Measurements from ENCODE around the gene PAQR8. TPM values are rescaled to one million over a fixed set of nuclear protein-coding genes. Genes with fewer than 3 reads are reported as not detected.

PAQR8 gene
- total RNA-seq, 4 donors from 2014 or later = 12.6 to 33.2 (median 22.3) TPM

- Histone ChIP-seq H3K36me3 (no peaks in the 10 kb centered on the region), H3K27me3 (no peaks in the 10 kb centered on the region), H3K9me3 (no peaks in the 10 kb centered on the region), H3K27ac (no peak overlapping the region), H3K4me1 (peaks cover 0 to 44% (median 18%) of the 10 kb centered on the region in 4 donors), H3K4me3 (no peak overlapping the region)
- no peak for TF ChIP-seq POLR2A (IDR thresholded peaks at IDR 0.05)
- TF ChIP-seq CTCF (IDR thresholded peaks at IDR 0.05) = no peak
- TF ChIP-seq EP300 (IDR thresholded peaks at IDR 0.05) = no peak
- WGBS, 2 donors = 70 to 88% methylated on average over 1 of the region's 1 CpG
- no peak for DNase-seq (ENCODE audit: low spot score in 2 of 2)
Observed at GRCh38 chr6:52392944-52393343, 31.0 kb downstream of the PAQR8 start.

DNA sequence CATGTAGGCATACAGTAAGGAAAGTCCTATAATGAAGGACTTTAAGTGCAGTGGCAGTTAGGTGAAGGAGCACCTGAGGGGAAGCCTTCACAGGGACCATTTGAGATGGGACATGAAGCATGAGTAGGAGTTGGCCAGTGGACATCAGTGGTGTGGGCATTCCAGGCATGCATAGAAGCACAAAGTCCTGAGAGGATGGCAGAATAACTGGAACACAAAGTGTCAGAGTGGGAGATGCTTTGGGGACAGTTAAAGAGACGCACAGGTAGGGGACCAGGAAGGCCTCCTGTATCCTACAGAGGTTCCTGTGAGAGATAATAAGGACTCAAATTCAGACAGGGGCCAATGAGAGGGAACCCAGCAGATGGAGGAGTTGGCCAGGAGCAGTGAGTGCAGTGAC lies 31.8 kb downstream of the PAQR8 start:
- no peaks in the 10 kb centered on the region for H3K36me3 ChIP-seq
- no peak overlapping the region for H3K27ac ChIP-seq
- H3K4me3 ChIP-seq = no peak overlapping the region
- no peaks in the 10 kb centered on the region for H3K27me3 ChIP-seq
- no peaks in the 10 kb centered on the region for H3K9me3 ChIP-seq
- TF ChIP-seq CTCF (IDR thresholded peaks at IDR 0.05) (no peak), EP300 (IDR thresholded peaks at IDR 0.05) (no peak), POLR2A (IDR thresholded peaks at IDR 0.05) (no peak)
- no peak for DNase-seq (ENCODE audit: low spot score in 2 of 2)
- 95 to 96% methylated on average over 1 of the region's 1 CpG for WGBS, 2 donors
- peaks cover 0 to 38% (median 18%) of the 10 kb centered on the region in 4 donors for H3K4me1 ChIP-seq

DNA sequence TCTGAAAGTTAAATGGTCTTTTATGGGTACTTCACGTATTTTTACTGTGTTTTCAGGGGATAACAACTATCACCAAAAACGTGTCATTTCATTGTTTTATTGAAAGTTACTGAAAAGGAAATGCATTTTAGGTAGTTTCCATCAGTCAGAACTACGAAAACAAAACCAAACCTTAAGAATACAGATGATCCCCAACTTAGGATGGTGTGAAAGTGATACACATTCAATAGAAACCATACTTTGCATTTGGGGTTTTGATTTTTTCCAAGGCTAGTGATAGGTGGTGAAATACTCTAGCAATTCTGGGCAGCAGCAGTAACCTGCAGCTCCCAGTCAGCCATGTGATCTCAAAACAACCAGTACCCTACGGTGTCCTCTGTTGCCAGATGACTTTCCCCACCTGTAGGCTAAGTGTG lies 32.3 kb downstream of the PAQR8 start:
- Histone ChIP-seq H3K27ac (no peak overlapping the region), H3K9me3 (no peaks in the 10 kb centered on the region), H3K27me3 (no peaks in the 10 kb centered on the region), H3K4me1 (peaks cover 0 to 38% (median 15%) of the 10 kb centered on the region in 4 donors), H3K36me3 (no peaks in the 10 kb centered on the region), H3K4me3 (no peak overlapping the region)
- WGBS, 2 donors = 81 to 86% methylated on average over 4 of the region's 4 CpGs
- TF ChIP-seq CTCF (IDR thresholded peaks at IDR 0.05) (no peak), EP300 (IDR thresholded peaks at IDR 0.05) (no peak), POLR2A (IDR thresholded peaks at IDR 0.05) (no peak)
- DNase-seq (ENCODE audit: low spot score in 2 of 2) = no peak

DNA sequence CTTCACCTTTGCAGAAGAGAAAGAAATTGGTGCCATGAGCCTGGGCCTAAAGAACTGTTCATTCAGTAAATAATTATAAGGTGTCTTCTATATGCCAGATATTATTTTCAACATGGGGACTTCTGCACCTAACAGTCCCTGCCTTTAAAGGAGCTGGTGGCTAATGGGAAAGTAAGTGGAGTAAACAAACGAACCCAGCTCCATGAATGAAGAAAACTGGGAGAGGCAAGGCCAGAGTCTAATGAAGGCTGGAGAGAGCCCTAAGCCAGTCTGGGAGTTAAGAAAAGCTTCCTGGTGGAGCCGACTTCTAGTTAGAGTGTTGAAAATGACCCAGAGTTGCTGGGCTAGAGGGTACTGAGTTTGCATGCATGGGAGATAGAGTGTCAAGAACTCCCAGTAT lies 34.0 kb downstream of the PAQR8 start:
- TF ChIP-seq EP300 (IDR thresholded peaks at IDR 0.05) = no peak
- no peak for TF ChIP-seq POLR2A (IDR thresholded peaks at IDR 0.05)
- TF ChIP-seq CTCF (IDR thresholded peaks at IDR 0.05) = no peak
- 75 to 85% methylated on average over 2 of the region's 2 CpGs for WGBS, 2 donors
- H3K27me3 ChIP-seq = no peaks in the 10 kb centered on the region
- no peaks in the 10 kb centered on the region for H3K36me3 ChIP-seq
- H3K27ac ChIP-seq = no peak overlapping the region
- H3K4me1 ChIP-seq = peaks cover 0 to 33% (median 3%) of the 10 kb centered on the region in 4 donors
- DNase-seq (ENCODE audit: low spot score in 2 of 2) = no peak
- no peaks in the 10 kb centered on the region for H3K9me3 ChIP-seq
- no peak overlapping the region for H3K4me3 ChIP-seq

GRCh38 chr6:52399511-52400312 lies 37.8 kb downstream of the PAQR8 start:
- H3K27me3 ChIP-seq = no peaks in the 10 kb centered on the region
- H3K27ac ChIP-seq = peak overlapping the region in 1 of 4 donors; percentile 20
- H3K4me1 ChIP-seq = peaks cover 0 to 26% (median 3%) of the 10 kb centered on the region in 4 donors
- DNase-seq (ENCODE audit: low spot score in 2 of 2) = peak in 1 of 2 donors; percentile 53
- H3K9me3 ChIP-seq = no peaks in the 10 kb centered on the region
- 31 to 33% methylated on average over 3 of the region's 3 CpGs for WGBS, 2 donors
- TF ChIP-seq EP300 (IDR thresholded peaks at IDR 0.05) (no peak), CTCF (IDR thresholded peaks at IDR 0.05) (peak; percentile 75 to 82 (median 77))
- H3K4me3 ChIP-seq = no peak overlapping the region
- peaks cover 3 to 21% (median 3%) of the 10 kb centered on the region in 3 donors for H3K36me3 ChIP-seq
